Panc1 (cell line): ENCODE measurements around the gene TOGARAM1. TPM values are rescaled to one million over a fixed set of nuclear protein-coding genes. Genes with fewer than 3 reads are reported as not detected.

ENCODE experiments used
- ATAC-seq: fragments of 200-7000 bp; cut with Tn5 transposase; 2 replicates; pipeline ENCODE4 v1.9.1; 2020; ENCODE audit warnings: mild to moderate bottlenecking, moderate library complexity
- BruUV-seq: library from RNA; stranded (reverse); fragments of 400-500 nt; replicated peaks from 2 replicates; lab custom pipeline; 2021; lab: Mats Ljungman, UMichigan
- CTCF ChIA-PET: fragments of 300-600 bp; sonication (Branson Sonifier 250); formaldehyde crosslinking; loops from one replicate; lab custom pipeline; 2022; ENCODE audit warnings: antibody characterized with exemption; lab: Charles Lee
- POLR2A ChIA-PET: fragments of 300-600 bp; sonication (Branson Sonifier 250); formaldehyde crosslinking; loops from one replicate; lab custom pipeline; 2022; ENCODE audit warnings: antibody characterized with exemption; lab: Charles Lee
- DNase-seq: peaks from one replicate; pipeline ENCODE4 v3.0.0-alpha.2; 2010; ENCODE audit warnings: low read depth, low spot score
- H3K27ac ChIP-seq: 2 replicates; pipeline ENCODE4 v1.5.1; 2011; ENCODE audit warnings: mild to moderate bottlenecking, low read length, inconsistent platforms
- H3K27me3 ChIP-seq: fragments of 200-500 bp; sonication (Bioruptor generic); 2 replicates; pipeline ENCODE4 v1.6.0; 2014; ENCODE audit warnings: low read length, inconsistent platforms; ENCODE audit not compliant: control insufficient read depth, insufficient read depth
- H3K36me3 ChIP-seq: fragments of 200-500 bp; sonication (Bioruptor generic); 2 replicates; pipeline ENCODE4 v1.5.1; 2014; ENCODE audit warnings: inconsistent platforms, mild to moderate bottlenecking, low read length, moderate library complexity; ENCODE audit not compliant: control insufficient read depth, insufficient read depth
- H3K4me1 ChIP-seq: 2 replicates; pipeline ENCODE4 v1.5.1; 2011; ENCODE audit warnings: inconsistent platforms, mild to moderate bottlenecking, low read length, moderate library complexity; ENCODE audit not compliant: control insufficient read depth, insufficient read depth
- H3K4me3 ChIP-seq, 2 experiments: 2 replicates each; pipeline ENCODE4 v1.5.1; 2011 to 2012; ENCODE audit warnings: low read depth in 2 of 2, low read length in 2 of 2, mild to moderate bottlenecking in 2 of 2, inconsistent platforms in 1 of 2, moderate library complexity in 1 of 2
- H3K9me3 ChIP-seq: fragments of 200-500 bp; sonication (Bioruptor generic); 2 replicates; pipeline ENCODE4 v1.5.1; 2014; ENCODE audit warnings: low read depth, mild to moderate bottlenecking, inconsistent platforms, low read length, moderate library complexity; ENCODE audit not compliant: control insufficient read depth, insufficient read depth
- POLR2AphosphoS5 ChIP-seq: IDR thresholded peaks from 2 replicates; pipeline ENCODE4 v1.6.1; 2012; ENCODE audit warnings: mild to moderate bottlenecking, low read depth, low read length, moderate library complexity
- REST ChIP-seq, 2 experiments: IDR thresholded peaks; 2 replicates each; pipeline ENCODE4 v1.6.1; 2011 to 2012; ENCODE audit warnings: low read depth in 2 of 2, control low read depth in 1 of 2, low read length in 1 of 2, mild to moderate bottlenecking in 1 of 2, moderate library complexity in 1 of 2; ENCODE audit not compliant: insufficient read depth in 1 of 2
- SIN3A ChIP-seq: IDR thresholded peaks from 2 replicates; pipeline ENCODE4 v1.6.1; 2012; ENCODE audit warnings: low read depth, mild to moderate bottlenecking, low read length, moderate library complexity, borderline replicate concordance; ENCODE audit not compliant: insufficient read depth
- TCF7L2 ChIP-seq: IDR thresholded peaks from 2 replicates; pipeline ENCODE4 v1.6.1; 2011; ENCODE audit warnings: mild to moderate bottlenecking, low read depth, low read length, inconsistent platforms
- in situ Hi-C: cut with HindIII; loops from 2 replicates; pipeline ENCODE4 v1.10.0; 2016; ENCODE audit warnings: low sequenced_read_pairs, low pct_unique_long_range_greater_than_20kb
- intact Hi-C: fragments of 100-400 bp; cut with micrococcal nuclease; formaldehyde crosslinking; loops from one replicate; pipeline ENCODE4 v1.10.0; 2022; ENCODE audit not compliant: unreplicated experiment
- total RNA-seq: library from RNA; stranded (reverse); gene quantifications from one replicate; pipeline ENCODE4 v1.2.1, GENCODE V29; 2021; ENCODE audit not compliant: unreplicated experiment
- TF ChIP-seq, protein P1 (sequence below): fragments of 450-650 bp; IDR thresholded peaks from 2 replicates; pipeline ENCODE4 v1.5.1; 2017; ENCODE audit warnings: mild to moderate bottlenecking

TOGARAM1 gene
- total RNA-seq, 1 experiment from 2014 or later, result 11.6 TPM

- ATAC-seq, result no peak
- Histone ChIP-seq H3K4me3 (no peak overlapping the region), H3K4me1 (no peaks in the 10 kb centered on the region), H3K9me3 (no peaks in the 10 kb centered on the region), H3K27ac (no peak overlapping the region), H3K27me3 (no peaks in the 10 kb centered on the region), H3K36me3 (no peaks in the 10 kb centered on the region)
- in situ Hi-C loops, result no loop called here
- ChIA-PET POLR2A (interaction anchor here (0.7 kb wide), 1 partner anchor 30 kb away, joined by 3 read pairs; no protein-coding TSS in a partner anchor), CTCF (no interaction called here)
- TF ChIP-seq REST (IDR thresholded peaks at IDR 0.05; ENCODE audit: insufficient read depth in 1 of 2, low read depth in 2 of 2, low read length in 1 of 2), result no peak
- no peak for TF ChIP-seq POLR2AphosphoS5
- TF ChIP-seq, protein P1, sequence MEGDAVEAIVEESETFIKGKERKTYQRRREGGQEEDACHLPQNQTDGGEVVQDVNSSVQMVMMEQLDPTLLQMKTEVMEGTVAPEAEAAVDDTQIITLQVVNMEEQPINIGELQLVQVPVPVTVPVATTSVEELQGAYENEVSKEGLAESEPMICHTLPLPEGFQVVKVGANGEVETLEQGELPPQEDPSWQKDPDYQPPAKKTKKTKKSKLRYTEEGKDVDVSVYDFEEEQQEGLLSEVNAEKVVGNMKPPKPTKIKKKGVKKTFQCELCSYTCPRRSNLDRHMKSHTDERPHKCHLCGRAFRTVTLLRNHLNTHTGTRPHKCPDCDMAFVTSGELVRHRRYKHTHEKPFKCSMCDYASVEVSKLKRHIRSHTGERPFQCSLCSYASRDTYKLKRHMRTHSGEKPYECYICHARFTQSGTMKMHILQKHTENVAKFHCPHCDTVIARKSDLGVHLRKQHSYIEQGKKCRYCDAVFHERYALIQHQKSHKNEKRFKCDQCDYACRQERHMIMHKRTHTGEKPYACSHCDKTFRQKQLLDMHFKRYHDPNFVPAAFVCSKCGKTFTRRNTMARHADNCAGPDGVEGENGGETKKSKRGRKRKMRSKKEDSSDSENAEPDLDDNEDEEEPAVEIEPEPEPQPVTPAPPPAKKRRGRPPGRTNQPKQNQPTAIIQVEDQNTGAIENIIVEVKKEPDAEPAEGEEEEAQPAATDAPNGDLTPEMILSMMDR, result no peak
- no peak for TF ChIP-seq SIN3A
- TF ChIP-seq TCF7L2, result no peak
- intact Hi-C loops, result no loop called here
- no TSS peak for BruUV-seq
- DNase-seq, result no peak
These were observed 53.1 kb downstream of the TOGARAM1 start for GRCh38 chr14:45015133-45015532.

DNA sequence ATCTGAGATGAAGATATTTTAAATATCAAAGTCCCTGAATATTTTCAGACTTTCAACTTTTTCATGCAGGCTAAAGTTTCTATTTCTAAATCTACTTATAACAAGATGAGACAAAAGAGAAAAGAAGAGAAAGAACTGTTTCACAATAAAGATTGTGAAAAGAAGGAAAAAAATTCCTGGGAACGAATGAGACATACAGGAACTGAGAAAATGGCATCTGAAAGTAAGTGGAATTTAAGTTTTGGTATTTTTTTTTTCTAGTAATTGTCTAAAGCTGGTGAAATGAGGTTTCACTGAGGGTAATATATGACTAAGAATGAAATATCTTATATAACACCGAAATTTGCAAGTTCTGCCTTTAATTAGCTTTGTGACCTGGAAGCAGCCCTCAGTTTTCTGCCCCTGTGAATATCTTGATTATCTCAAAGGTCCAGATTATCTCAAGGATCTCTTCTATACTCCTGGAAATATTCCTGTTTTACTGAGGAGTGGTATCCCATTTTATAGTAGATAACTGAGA, 66.2 kb downstream of the TOGARAM1 start:
- Histone ChIP-seq H3K9me3 (no peaks in the 10 kb centered on the region), H3K27me3 (no peaks in the 10 kb centered on the region), H3K27ac (no peak overlapping the region), H3K36me3 (no peaks in the 10 kb centered on the region; the same call in 1 of the 2 replicates), H3K4me1 (no peaks in the 10 kb centered on the region), H3K4me3 (no peak overlapping the region)
- CTCF ChIA-PET, result no interaction called here
- in situ Hi-C loops, result no loop called here
- BruUV-seq, result no TSS peak
- POLR2A ChIA-PET, result no interaction called here
- no peak for TF ChIP-seq REST (IDR thresholded peaks at IDR 0.05; ENCODE audit: insufficient read depth in 1 of 2, low read depth in 2 of 2, low read length in 1 of 2)
- TF ChIP-seq, protein P1, result no peak
- no peak for TF ChIP-seq POLR2AphosphoS5
- TF ChIP-seq TCF7L2, result no peak
- no peak for TF ChIP-seq SIN3A
- ATAC-seq, result no peak
- intact Hi-C loops, result no loop called here
- DNase-seq, result no peak
